Measurements from ENCODE around the gene CPVL. TPM values are rescaled to one million over a fixed set of nuclear protein-coding genes. Genes with fewer than 3 reads are reported as not detected.

CPVL gene
- total RNA-seq, 1 donor from 2014 or later, result 0.40 TPM

Other genes starting within 250 kb of the CPVL start
- gene TRIL, start 188.2 kb downstream of the CPVL start, total RNA-seq, result 15.0 and 83.9 TPM in 2 replicates
- gene CHN2, start 48.2 kb upstream of the CPVL start, total RNA-seq, result 0.44 and 0.79 TPM in 2 replicates